H1 (cell line): ENCODE data around the gene DRD1. TPM values are rescaled to one million over a fixed set of nuclear protein-coding genes. Genes with fewer than 3 reads are reported as not detected.

ENCODE experiments used
- CTCF ChIA-PET: fragments of 300-600 bp; sonication (Branson Sonifier 250); formaldehyde crosslinking; loops from one replicate; lab custom pipeline; 2021; ENCODE audit not compliant: partially characterized antibody; lab: Charles Lee
- POLR2A ChIA-PET: fragments of 300-600 bp; sonication (Branson Sonifier 250); formaldehyde crosslinking; loops from one replicate; lab custom pipeline; 2021; ENCODE audit warnings: inconsistent platforms; ENCODE audit not compliant: partially characterized antibody; lab: Charles Lee
- DNase-seq, 2 experiments: peaks; one replicate each; pipeline versions ENCODE4 v3.0.0 to v3.0.0-alpha.2; 2010 to 2022; ENCODE audit warnings: low spot score in 2 of 2, low read depth in 1 of 2, mixed read lengths in 1 of 2
- FAIRE-seq: peaks from 2 replicates; lab custom pipeline; 2011; peaks lifted over from hg19 to GRCh38; lab: Jason Lieb, UNC
- H2AFZ ChIP-seq: 2 replicates; pipeline ENCODE4 v1.8.1; 2012; ENCODE audit warnings: low read length, inconsistent platforms
- H2AK5ac ChIP-seq: 2 replicates; pipeline ENCODE4 v1.6.1; 2013; ENCODE audit warnings: low read depth, low read length
- H2BK120ac ChIP-seq: replicated peaks from 2 replicates; pipeline ENCODE3; 2013; ENCODE audit warnings: low read depth, low read length, inconsistent platforms
- H2BK12ac ChIP-seq: 2 replicates; pipeline ENCODE4 v1.6.1; 2013; ENCODE audit warnings: low read depth, low read length
- H2BK15ac ChIP-seq: 2 replicates; pipeline ENCODE4 v1.6.1; 2013; ENCODE audit warnings: low read length
- H2BK20ac ChIP-seq: 2 replicates; pipeline ENCODE4 v1.6.1; 2013; ENCODE audit warnings: low read length
- H2BK5ac ChIP-seq: 2 replicates; pipeline ENCODE4 v1.6.1; 2013; ENCODE audit warnings: low read depth, low read length
- H3K14ac ChIP-seq: 2 replicates; pipeline ENCODE4 v1.6.1; 2013; ENCODE audit warnings: inconsistent platforms; ENCODE audit not compliant: insufficient read length
- H3K18ac ChIP-seq: 2 replicates; pipeline ENCODE4 v1.6.1; 2013; ENCODE audit warnings: low read length; ENCODE audit errors: extremely low read depth
- H3K23ac ChIP-seq: 2 replicates; pipeline ENCODE4 v1.6.1; 2013; ENCODE audit warnings: inconsistent platforms; ENCODE audit not compliant: insufficient read length
- H3K23me2 ChIP-seq: 2 replicates; pipeline ENCODE4 v1.6.1; 2013; ENCODE audit warnings: low read depth, low read length
- H3K27ac ChIP-seq: 2 replicates; pipeline ENCODE4 v1.6.1; 2011; ENCODE audit warnings: low read depth, low read length, inconsistent platforms
- H3K27me3 ChIP-seq, 4 experiments: replicated peaks in 1 of 4; 1 replicate in 1 of 4; 2 replicates in 3 of 4; pipeline versions ENCODE4 v1.6.1 to v1.8.1; 2011 to 2013; ENCODE audit warnings: low read length in 3 of 4, mild to moderate bottlenecking in 3 of 4, inconsistent platforms in 2 of 4, mixed read lengths in 2 of 4, moderate library complexity in 1 of 4; ENCODE audit not compliant: control insufficient read depth in 3 of 4, insufficient read depth in 3 of 4; ENCODE audit errors: extremely low read depth in 1 of 4
- H3K36me3 ChIP-seq, 4 experiments: 2 replicates each; pipeline versions ENCODE4 v1.6.1 to v1.8.1; 2011 to 2013; ENCODE audit warnings: mild to moderate bottlenecking in 4 of 4, low read length in 3 of 4, moderate library complexity in 2 of 4, control low read depth in 1 of 4, inconsistent platforms in 1 of 4; ENCODE audit not compliant: insufficient read depth in 4 of 4, control insufficient read depth in 2 of 4
- H3K4ac ChIP-seq: replicated peaks from 2 replicates; pipeline ENCODE3; 2013; ENCODE audit warnings: low read length, low read depth, mixed read lengths, inconsistent platforms; ENCODE audit not compliant: insufficient read length
- H3K4me1 ChIP-seq, 4 experiments: replicated peaks in 1 of 4; 1 replicate in 1 of 4; 2 replicates in 3 of 4; pipeline versions ENCODE4 v1.6.1 to v1.8.1; 2011 to 2013; ENCODE audit warnings: low read length in 3 of 4, inconsistent platforms in 2 of 4, mixed read lengths in 1 of 4; ENCODE audit not compliant: insufficient read depth in 4 of 4, control insufficient read depth in 3 of 4
- H3K4me2 ChIP-seq, 2 experiments: 2 replicates each; pipeline versions ENCODE4 v1.6.1 to v1.8.1; 2011 to 2013; ENCODE audit warnings: low read depth in 2 of 2, low read length in 2 of 2, control low read depth in 1 of 2, inconsistent platforms in 1 of 2, mild to moderate bottlenecking in 1 of 2; ENCODE audit not compliant: insufficient read depth in 1 of 2
- H3K4me3 ChIP-seq, 4 experiments: fragments of 200-600, 300-600 bp in 1 of 4; sonication (generic), shearing (Covaris generic), sonication (Bioruptor Twin) in 1 of 4; 2 replicates each; pipeline versions ENCODE4 v1.5.1 to v1.8.1; 2011 to 2016; ENCODE audit warnings: low read length in 4 of 4, low read depth in 3 of 4, control low read depth in 2 of 4, inconsistent platforms in 2 of 4, mild to moderate bottlenecking in 2 of 4, mixed read lengths in 1 of 4, moderate library complexity in 1 of 4; ENCODE audit not compliant: insufficient read depth in 2 of 4; ENCODE audit errors: extremely low read depth in 1 of 4
- H3K56ac ChIP-seq: replicated peaks from 2 replicates; pipeline ENCODE3; 2013; ENCODE audit warnings: low read depth, mild to moderate bottlenecking, mixed read lengths, low read length, inconsistent platforms; ENCODE audit not compliant: insufficient read length
- H3K79me1 ChIP-seq: 2 replicates; pipeline ENCODE4 v1.6.1; 2013; ENCODE audit warnings: low read depth, low read length, control low read depth
- H3K79me2 ChIP-seq, 2 experiments: 2 replicates each; pipeline versions ENCODE4 v1.6.1 to v1.8.1; 2012 to 2013; ENCODE audit warnings: low read length in 2 of 2, mild to moderate bottlenecking in 2 of 2, inconsistent platforms in 1 of 2; ENCODE audit not compliant: insufficient read depth in 2 of 2, control insufficient read depth in 1 of 2
- H3K9ac ChIP-seq, 4 experiments: replicated peaks in 1 of 4; 1 replicate in 1 of 4; 2 replicates in 3 of 4; pipeline versions ENCODE4 v1.6.1 to v1.8.1; 2011 to 2013; ENCODE audit warnings: low read depth in 3 of 4, low read length in 3 of 4, control low read depth in 2 of 4, mild to moderate bottlenecking in 2 of 4, moderate library complexity in 2 of 4, inconsistent platforms in 1 of 4; ENCODE audit errors: extremely low read depth in 1 of 4
- H3K9me3 ChIP-seq, 2 experiments: 2 replicates each; pipeline versions ENCODE4 v1.6.1 to v1.8.1; 2012 to 2013; ENCODE audit warnings: mild to moderate bottlenecking in 2 of 2, moderate library complexity in 2 of 2, control low read depth in 1 of 2, inconsistent platforms in 1 of 2, low read depth in 1 of 2, low read length in 1 of 2, mixed read lengths in 1 of 2; ENCODE audit not compliant: insufficient read depth in 2 of 2
- H4K20me1 ChIP-seq, 2 experiments: replicated peaks in 1 of 2; 2 replicates each; pipeline versions ENCODE3 to v1.8.1; 2011 to 2013; ENCODE audit warnings: inconsistent platforms in 2 of 2, low read length in 2 of 2, mild to moderate bottlenecking in 1 of 2; ENCODE audit not compliant: insufficient read depth in 2 of 2, control insufficient read depth in 1 of 2
- H4K5ac ChIP-seq: 2 replicates; pipeline ENCODE4 v1.6.1; 2013; ENCODE audit warnings: low read length, low read depth, mixed read lengths, inconsistent platforms; ENCODE audit not compliant: insufficient read length
- H4K8ac ChIP-seq: 2 replicates; pipeline ENCODE4 v1.8.0; 2013; ENCODE audit warnings: mild to moderate bottlenecking, moderate library complexity, low read length, inconsistent platforms; ENCODE audit not compliant: insufficient read depth; ENCODE audit errors: extremely low read depth
- H4K91ac ChIP-seq: replicated peaks from 2 replicates; pipeline ENCODE3; 2013; ENCODE audit warnings: low read length, mixed read lengths, inconsistent platforms; ENCODE audit not compliant: insufficient read length
- CBX5 ChIP-seq: fragments of 300-800, 300-1000 bp; sonication (generic); IDR thresholded peaks from 2 replicates; pipeline ENCODE4 v1.7.1; 2016; ENCODE audit warnings: antibody characterized with exemption, low read length, low read depth
- CREB1 ChIP-seq: IDR thresholded peaks from 2 replicates; pipeline ENCODE4 v1.6.1; 2012; ENCODE audit warnings: inconsistent platforms
- EP300 ChIP-seq, 2 experiments: IDR thresholded peaks; 1 replicate in 1 of 2; 2 replicates in 1 of 2; pipeline ENCODE4 v1.6.1; 2011 to 2012; ENCODE audit warnings: low read depth in 2 of 2, low read length in 2 of 2, mild to moderate bottlenecking in 2 of 2, borderline replicate concordance in 1 of 2, inconsistent platforms in 1 of 2, moderate library complexity in 1 of 2
- RAD21 ChIP-seq, 2 experiments: IDR thresholded peaks in 1 of 2; conservative IDR thresholded peaks in 1 of 2; 2 replicates each; pipeline ENCODE4 v1.6.1; 2011; ENCODE audit warnings: low read depth in 2 of 2, low read length in 2 of 2, improper control_type of control experiment in 1 of 2, inconsistent platforms in 1 of 2, mild to moderate bottlenecking in 1 of 2, moderate library complexity in 1 of 2
- RNF2 ChIP-seq: fragments of 200-900, 300-1000 bp; sonication (generic); IDR thresholded peaks from 2 replicates; pipeline ENCODE4 v1.7.1; 2016; ENCODE audit warnings: borderline replicate concordance, low read depth, mild to moderate bottlenecking, antibody characterized with exemption, low read length; ENCODE audit not compliant: poor library complexity, severe bottlenecking; ENCODE audit errors: missing control alignments
- SIN3A ChIP-seq, 2 experiments: IDR thresholded peaks in 1 of 2; conservative IDR thresholded peaks in 1 of 2; 2 replicates each; pipeline ENCODE4 v1.6.1; 2011 to 2012; ENCODE audit warnings: low read length in 2 of 2, improper control_type of control experiment in 1 of 2, low read depth in 1 of 2, mild to moderate bottlenecking in 1 of 2
- SIRT6 ChIP-seq: IDR thresholded peaks from one replicate; pipeline ENCODE4 v1.7.1; 2012; ENCODE audit warnings: low read length, inconsistent platforms
- SP2 ChIP-seq: IDR thresholded peaks from 2 replicates; pipeline ENCODE4 v1.6.1; 2012; ENCODE audit warnings: mild to moderate bottlenecking, low read length, inconsistent platforms
- SUZ12 ChIP-seq: fragments of 200-600 bp; sonication (generic); IDR thresholded peaks from 2 replicates; pipeline ENCODE4 v1.6.1; 2012; ENCODE audit warnings: mild to moderate bottlenecking, inconsistent platforms, low read length, moderate library complexity, mixed read lengths
- TAF7 ChIP-seq: optimal IDR thresholded peaks from 2 replicates; pipeline ENCODE3; 2011; ENCODE audit warnings: low read depth, mild to moderate bottlenecking, inconsistent platforms, low read length, moderate library complexity, borderline replicate concordance
- TEAD4 ChIP-seq: IDR thresholded peaks from 2 replicates; pipeline ENCODE4 v1.6.1; 2012; ENCODE audit warnings: low read depth, low read length, inconsistent platforms, mixed read lengths
- ZNF274 ChIP-seq: IDR thresholded peaks from 2 replicates; pipeline ENCODE4 v1.7.0; 2012; ENCODE audit warnings: low read length, borderline replicate concordance; ENCODE audit errors: extremely low read depth
- WGBS, 2 experiments: shearing (Covaris generic) in 1 of 2; methylation state at CpG; one replicate each; pipeline versions ENCODE4 v1.1.6 to v1.1.7; 2013 to 2015; ENCODE audit warnings: low lambda C conversion rate in 2 of 2, mixed read lengths in 2 of 2, inconsistent platforms in 1 of 2, low coverage in 1 of 2, missing lambda C conversion rate in 1 of 2; ENCODE audit not compliant: insufficient replicate concordance in 2 of 2, insufficient coverage in 1 of 2, insufficient read length in 1 of 2; ENCODE audit errors: extremely low coverage in 1 of 2, missing lambda C conversion rate in 1 of 2; 5-methylcytosine and 5-hydroxymethylcytosine counted together
- polyA plus RNA-seq, 7 experiments: library from polyadenylated mRNA; depleted of rRNA in 3 of 7; stranded (reverse) in 5 of 7; unstranded in 2 of 7; fragments of >200 nt in 5 of 7; fragments of 200-250 nt in 2 of 7; gene quantifications; 1 replicate in 5 of 7; 2 replicates in 1 of 7; 4 replicates in 1 of 7; pipeline versions ENCODE4 v1.2.1 to v1.2.3, GENCODE V29; 2011 to 2013; ENCODE audit warnings: missing spikeins in 2 of 7, mixed read lengths in 2 of 7
- total RNA-seq: library from RNA; stranded (reverse); fragmentation: NEBNext Ultra II Directional; extraction: Animal tissue kit (Norgen Biotek cat#: 25700); gene quantifications from 2 replicates; pipeline ENCODE4 v1.2.1, GENCODE V29; 2021
- TF ChIP-seq, protein P1 (sequence below): IDR thresholded peaks from 2 replicates; pipeline ENCODE4 v1.6.1; 2012; ENCODE audit warnings: inconsistent platforms

DRD1 gene
- total and polyA plus RNA-seq, 2 of the 8 experiments (the other 6 are each of a cell fraction or from before 2014, with no cell fraction given), result 0.03 to 0.19 TPM

DNA sequence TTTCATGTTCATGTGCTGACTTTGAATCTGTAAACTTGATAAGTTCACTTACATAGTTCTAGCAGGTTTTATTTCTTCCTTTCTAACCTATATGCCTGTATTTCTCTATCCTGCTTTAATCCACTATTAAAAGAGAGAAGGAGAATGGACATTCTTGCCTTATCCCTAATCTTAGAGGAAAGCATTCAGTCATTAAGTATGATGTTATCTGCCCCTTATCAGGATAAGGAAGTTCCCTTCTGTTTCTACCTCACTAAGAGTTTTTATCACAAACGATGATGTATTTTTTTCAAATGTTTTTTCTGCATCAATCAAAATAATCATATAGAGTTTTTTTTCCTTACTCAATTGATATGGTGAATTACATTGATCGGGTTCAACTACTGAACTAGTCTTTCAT, 33.1 kb downstream of the DRD1 start:
- Histone ChIP-seq H3K23ac (no peak overlapping the region), H2BK12ac (no peak overlapping the region), H3K4ac (no peak overlapping the region), H4K5ac (no peak overlapping the region), H3K79me2 (no peaks in the 10 kb centered on the region), H3K9ac (no peak overlapping the region), H3K23me2 (no peaks in the 10 kb centered on the region), H2BK120ac (no peak overlapping the region), H3K9me3 (peaks cover 0 to 6% of the 10 kb centered on the region in 2 experiments; a peak in 2 of 4 replicates), H3K27me3 (no peaks in the 10 kb centered on the region), H2AFZ (no peak overlapping the region), H3K56ac (no peak overlapping the region), H4K20me1 (no peaks in the 10 kb centered on the region), H3K4me1 (no peaks in the 10 kb centered on the region), H3K4me3 (no peak overlapping the region), H4K8ac (no peak overlapping the region), H2BK15ac (no peak overlapping the region), H2AK5ac (no peak overlapping the region), H3K36me3 (no peaks in the 10 kb centered on the region), H3K14ac (no peak overlapping the region), H3K79me1 (no peaks in the 10 kb centered on the region), H3K4me2 (no peak overlapping the region), H3K18ac (no peak overlapping the region), H4K91ac (no peak overlapping the region), H3K27ac (no peak overlapping the region), H2BK20ac (no peak overlapping the region), H2BK5ac (no peak overlapping the region)
- no peak for DNase-seq
- FAIRE-seq, result no peak
- ChIA-PET CTCF (no interaction called here), POLR2A (no interaction called here)
- WGBS, 2 experiments, result 85% methylated on average over 2 of the region's 2 CpGs; no CpG with 5 or more reads in 1 of the 2 experiments
- no peak for TF ChIP-seq SUZ12
- no peak for TF ChIP-seq CBX5
- TF ChIP-seq, protein P1, sequence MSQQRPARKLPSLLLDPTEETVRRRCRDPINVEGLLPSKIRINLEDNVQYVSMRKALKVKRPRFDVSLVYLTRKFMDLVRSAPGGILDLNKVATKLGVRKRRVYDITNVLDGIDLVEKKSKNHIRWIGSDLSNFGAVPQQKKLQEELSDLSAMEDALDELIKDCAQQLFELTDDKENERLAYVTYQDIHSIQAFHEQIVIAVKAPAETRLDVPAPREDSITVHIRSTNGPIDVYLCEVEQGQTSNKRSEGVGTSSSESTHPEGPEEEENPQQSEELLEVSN, result no peak
- no peak for TF ChIP-seq SIN3A (conservative IDR thresholded peaks at IDR 0.05 in 1 of 2, IDR thresholded peaks at IDR 0.05 in 1 of 2; ENCODE audit: low read depth in 1 of 2, low read length in 2 of 2)
- no peak for TF ChIP-seq SP2
- TF ChIP-seq TEAD4, result no peak
- TF ChIP-seq TAF7, result no peak
- TF ChIP-seq ZNF274, result no peak
- no peak for TF ChIP-seq RNF2
- TF ChIP-seq EP300 (IDR thresholded peaks at IDR 0.05; ENCODE audit: borderline replicate concordance in 1 of 2, low read depth in 2 of 2, low read length in 2 of 2), result no peak
- TF ChIP-seq SIRT6, result no peak
- TF ChIP-seq CREB1, result no peak
- no peak for TF ChIP-seq RAD21 (IDR thresholded peaks at IDR 0.05 in 1 of 2, conservative IDR thresholded peaks at IDR 0.05 in 1 of 2; ENCODE audit: low read depth in 2 of 2, low read length in 2 of 2)
